Right lobe of liver (tissue), 6 donors: ENCODE results near the gene SCAPER. TPM values are rescaled to one million over a fixed set of nuclear protein-coding genes. Genes with fewer than 3 reads are reported as not detected.

Source experiments
- ATAC-seq, 4 donors: fragments of 200-7000 bp; cut with Tn5 transposase; one replicate each; pipeline ENCODE4 v1.9.1; 2020; ENCODE audit warnings: mild to moderate bottlenecking in 4 of 4, moderate library complexity in 4 of 4
- DNase-seq, 3 donors: peaks; one replicate each; pipeline ENCODE4 v3.0.0-alpha.2; 2020
- H3K27ac ChIP-seq, 3 donors: fragments of 200-600 bp; one replicate each; pipeline ENCODE4 v1.8.0; 2022
- H3K27me3 ChIP-seq, 2 donors: fragments of 200-600 bp; one replicate each; pipeline ENCODE4 v1.8.0; 2022
- H3K36me3 ChIP-seq, 4 donors: fragments of 200-600 bp; sonication (generic) in 1 of 4; one replicate each; pipeline versions ENCODE4 v1.5.1 to v1.8.0; 2017 to 2022; ENCODE audit warnings: control low read depth in 1 of 4
- H3K4me1 ChIP-seq, 4 donors: fragments of 200-600 bp; sonication (generic) in 1 of 4; one replicate each; pipeline versions ENCODE4 v1.5.1 to v1.8.0; 2017 to 2022; ENCODE audit warnings: control low read depth in 1 of 4
- H3K4me3 ChIP-seq, 3 donors: fragments of 200-600 bp; one replicate each; pipeline ENCODE4 v1.8.0; 2022
- H3K9me3 ChIP-seq, 4 donors: fragments of 200-600 bp; sonication (generic) in 1 of 4; one replicate each; pipeline versions ENCODE4 v1.5.1 to v1.8.0; 2017 to 2022; ENCODE audit warnings: control low read depth in 1 of 4
- CTCF ChIP-seq, 4 donors: fragments of 200-600 bp in 3 of 4; fragments of 450-650 bp in 1 of 4; IDR thresholded peaks; one replicate each; pipeline versions ENCODE4 v1.5.1 to v1.8.0; 2016 to 2022; ENCODE audit warnings: antibody characterized with exemption in 4 of 4, mild to moderate bottlenecking in 2 of 4
- POLR2A ChIP-seq: fragments of 450-650 bp; IDR thresholded peaks from one replicate; pipeline ENCODE4 v1.6.1; 2017; ENCODE audit warnings: antibody characterized with exemption, mild to moderate bottlenecking
- WGBS: methylation state at CpG from one replicate; pipeline ENCODE4 v1.1.6; 2018; ENCODE audit warnings: low coverage, low lambda C conversion rate; ENCODE audit not compliant: insufficient coverage; ENCODE audit errors: missing lambda C conversion rate; 5-methylcytosine and 5-hydroxymethylcytosine counted together
- intact Hi-C, 2 donors: fragments of 100-400 bp; cut with DNase I; formaldehyde crosslinking; loops; one replicate each; pipeline versions ENCODE4 v1.11.2 to v1.14.1; 2022
- total RNA-seq, 6 experiments: library from RNA; depleted of rRNA in 2 of 6; stranded (reverse); fragments of >200 nt in 2 of 6; fragmentation: NEBNext Ultra II Directional in 3 of 6; extraction: Animal tissue kit (Norgen Biotek cat#: 25700) in 3 of 6; gene quantifications; one replicate each; pipeline versions ENCODE4 v1.1.0 to v1.2.4, GENCODE V29; 2016 to 2023
- donor health status: DM: no; HTN: yes; CAD: no.
- donor health status: DM: no; HTN: no; CAD: no.
- donor health status: DM: no; HTN: no; CAD: no.
- donor health status: DM: no; HTN: yes; CAD: no.
- donor health status: DM: no; HTN: yes; CAD: no.

SCAPER gene
- total RNA-seq, 6 experiments from 2014 or later = 6.7 to 17.3 (median 10.4) TPM

- H3K27me3 ChIP-seq = no peaks in the 10 kb centered on the region
- TF ChIP-seq POLR2A (no peak), CTCF (IDR thresholded peaks at IDR 0.05) (no peak)
- intact Hi-C loops = loop anchor here in 1 of 2 donors (5.0 kb wide), 1 partner anchor 135 kb away; no protein-coding TSS in a partner anchor
- DNase-seq (no peak), ATAC-seq (no peak)
- WGBS = 78% methylated on average over 6 of the region's 8 CpGs
- H3K9me3 ChIP-seq = no peaks in the 10 kb centered on the region
- no peaks in the 10 kb centered on the region for H3K36me3 ChIP-seq
- H3K27ac ChIP-seq = no peak overlapping the region
- no peaks in the 10 kb centered on the region for H3K4me1 ChIP-seq
- no peak overlapping the region for H3K4me3 ChIP-seq
Observed at GRCh38 chr15:76327191-76328105, 577.7 kb downstream of the SCAPER start.

GRCh38 chr15:76325704-76326103 is 579.4 kb downstream of the SCAPER start:
- Histone ChIP-seq H3K27me3 (no peaks in the 10 kb centered on the region), H3K4me3 (no peak overlapping the region), H3K27ac (no peak overlapping the region), H3K9me3 (no peaks in the 10 kb centered on the region), H3K4me1 (no peaks in the 10 kb centered on the region), H3K36me3 (no peaks in the 10 kb centered on the region)
- intact Hi-C loops = loop anchor here in 1 of 2 donors (5.0 kb wide), 1 partner anchor 133 kb away; no protein-coding TSS in a partner anchor
- ATAC-seq (no peak), DNase-seq (no peak)
- TF ChIP-seq POLR2A (no peak), CTCF (IDR thresholded peaks at IDR 0.05) (no peak)
- WGBS = 79% methylated on average over 1 of the region's 2 CpGs

- no peak for ATAC-seq
- no peak overlapping the region for H3K4me3 ChIP-seq
- intact Hi-C loops = no loop called here
- DNase-seq = no peak
- H3K27me3 ChIP-seq = no peaks in the 10 kb centered on the region
- H3K27ac ChIP-seq = no peak overlapping the region
- H3K36me3 ChIP-seq = no peaks in the 10 kb centered on the region
- no peak for TF ChIP-seq CTCF (IDR thresholded peaks at IDR 0.05)
- TF ChIP-seq POLR2A = no peak
- WGBS = 60% methylated on average over 3 of the region's 3 CpGs
- no peaks in the 10 kb centered on the region for H3K9me3 ChIP-seq
- no peaks in the 10 kb centered on the region for H3K4me1 ChIP-seq
Observed at GRCh38 chr15:76324066-76324465, 581.1 kb downstream of the SCAPER start.

GRCh38 chr15:76321602-76322001 is 583.5 kb downstream of the SCAPER start:
- Histone ChIP-seq H3K27me3 (no peaks in the 10 kb centered on the region), H3K27ac (no peak overlapping the region), H3K4me1 (no peaks in the 10 kb centered on the region), H3K9me3 (no peaks in the 10 kb centered on the region), H3K36me3 (no peaks in the 10 kb centered on the region), H3K4me3 (no peak overlapping the region)
- no peak for TF ChIP-seq POLR2A
- no peak for TF ChIP-seq CTCF (IDR thresholded peaks at IDR 0.05)
- ATAC-seq (no peak), DNase-seq (no peak)
- intact Hi-C loops = no loop called here
- 73% methylated on average over 5 of the region's 5 CpGs for WGBS
